Measurements from ENCODE around the gene ISCU.

- TF ChIP-seq ZFP3 (CRISPR knock-in tag; IDR thresholded peaks at IDR 0.05) (no peak), RARB (CRISPR knock-in tag; IDR thresholded peaks at IDR 0.05) (no peak)
These were observed at the start of gene ISCU for GRCh38 chr12:108562348-108563135.

Data from SK-N-SH treated with all-trans-retinoic acid at 6 μM for 48 hours (cell line).